Mesothelial cell of epicardium (in vitro differentiated cells): ENCODE data around the gene C16orf92. TPM values are rescaled to one million over a fixed set of nuclear protein-coding genes. Genes with fewer than 3 reads are reported as not detected.

Experiments
- DNase-seq, 2 experiments: peaks; one replicate each; pipeline ENCODE4 v3.0.0; 2021; ENCODE audit warnings: low spot score in 2 of 2; ENCODE audit not compliant: unreplicated experiment in 2 of 2
- H3K27ac Mint-ChIP-seq: 2 replicates; pipeline ENCODE4 v1.8.0; 2021; ENCODE audit warnings: mixed read lengths
- H3K27me3 Mint-ChIP-seq: 2 replicates; pipeline ENCODE4 v1.8.0; 2021; ENCODE audit warnings: low read depth, mixed read lengths
- H3K36me3 Mint-ChIP-seq: 2 replicates; pipeline ENCODE4 v1.8.0; 2021; ENCODE audit warnings: mixed read lengths
- H3K4me1 Mint-ChIP-seq: 2 replicates; pipeline ENCODE4 v1.8.0; 2021; ENCODE audit warnings: mixed read lengths
- H3K4me3 Mint-ChIP-seq: 2 replicates; pipeline ENCODE4 v1.8.0; 2021; ENCODE audit warnings: mild to moderate bottlenecking, moderate library complexity, mixed read lengths
- H3K9me3 Mint-ChIP-seq: 2 replicates; pipeline ENCODE4 v1.8.0; 2021; ENCODE audit warnings: mixed read lengths
- total RNA-seq: library from RNA; stranded (reverse); gene quantifications from 3 replicates; pipeline ENCODE4 v1.2.1, GENCODE V29; 2021
- TF ChIP-seq, protein P1 (sequence below): fragments of 200-600 bp; sonication (generic); IDR thresholded peaks from one replicate; pipeline ENCODE4 v1.5.0; 2021; ENCODE audit warnings: antibody characterized with exemption; ENCODE audit not compliant: unreplicated experiment

The C16orf92 gene
- total RNA-seq, 1 donor from 2014 or later = not detected

GRCh38 chr16:30052671-30053372 lies 29.8 kb downstream of the C16orf92 start:
- H3K4me1 Mint-ChIP-seq = peaks cover 17% of the 10 kb centered on the region

GRCh38 chr16:30053376-30054015 lies 30.5 kb downstream of the C16orf92 start:
- H3K27ac Mint-ChIP-seq = peak overlapping the region; percentile 92
- no peaks in the 10 kb centered on the region for H3K36me3 Mint-ChIP-seq
- H3K4me3 Mint-ChIP-seq = peak overlapping the region; percentile 85
- TF ChIP-seq, protein P1, sequence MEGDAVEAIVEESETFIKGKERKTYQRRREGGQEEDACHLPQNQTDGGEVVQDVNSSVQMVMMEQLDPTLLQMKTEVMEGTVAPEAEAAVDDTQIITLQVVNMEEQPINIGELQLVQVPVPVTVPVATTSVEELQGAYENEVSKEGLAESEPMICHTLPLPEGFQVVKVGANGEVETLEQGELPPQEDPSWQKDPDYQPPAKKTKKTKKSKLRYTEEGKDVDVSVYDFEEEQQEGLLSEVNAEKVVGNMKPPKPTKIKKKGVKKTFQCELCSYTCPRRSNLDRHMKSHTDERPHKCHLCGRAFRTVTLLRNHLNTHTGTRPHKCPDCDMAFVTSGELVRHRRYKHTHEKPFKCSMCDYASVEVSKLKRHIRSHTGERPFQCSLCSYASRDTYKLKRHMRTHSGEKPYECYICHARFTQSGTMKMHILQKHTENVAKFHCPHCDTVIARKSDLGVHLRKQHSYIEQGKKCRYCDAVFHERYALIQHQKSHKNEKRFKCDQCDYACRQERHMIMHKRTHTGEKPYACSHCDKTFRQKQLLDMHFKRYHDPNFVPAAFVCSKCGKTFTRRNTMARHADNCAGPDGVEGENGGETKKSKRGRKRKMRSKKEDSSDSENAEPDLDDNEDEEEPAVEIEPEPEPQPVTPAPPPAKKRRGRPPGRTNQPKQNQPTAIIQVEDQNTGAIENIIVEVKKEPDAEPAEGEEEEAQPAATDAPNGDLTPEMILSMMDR = no peak
- no peak for DNase-seq
- H3K9me3 Mint-ChIP-seq = no peaks in the 10 kb centered on the region
- peaks cover 17% of the 10 kb centered on the region for H3K4me1 Mint-ChIP-seq
- no peaks in the 10 kb centered on the region for H3K27me3 Mint-ChIP-seq

More at GRCh38 chr16:30052671-30053372, 29.8 kb downstream of the C16orf92 start:
- Mint-ChIP-seq H3K27me3 (no peaks in the 10 kb centered on the region), H3K27ac (peak overlapping the region; percentile 79), H3K36me3 (no peaks in the 10 kb centered on the region), H3K9me3 (no peaks in the 10 kb centered on the region), H3K4me3 (peak overlapping the region; percentile 85)
- peak; percentile 84 to 93 for DNase-seq
- TF ChIP-seq, protein P1 = no peak

- Mint-ChIP-seq H3K27ac (peak overlapping the region; percentile 66), H3K4me3 (peak overlapping the region; percentile 85), H3K27me3 (no peaks in the 10 kb centered on the region), H3K4me1 (peaks cover 17% of the 10 kb centered on the region), H3K9me3 (no peaks in the 10 kb centered on the region), H3K36me3 (peaks cover 3% of the 10 kb centered on the region)
- DNase-seq = no peak
- TF ChIP-seq, protein P1 = no peak
Measured at GRCh38 chr16:30054451-30054850, 31.5 kb downstream of the C16orf92 start.

GRCh38 chr16:30054959-30055553 lies 32.1 kb downstream of the C16orf92 start:
- Mint-ChIP-seq H3K27me3 (no peaks in the 10 kb centered on the region), H3K27ac (no peak overlapping the region), H3K9me3 (no peaks in the 10 kb centered on the region), H3K4me3 (peak overlapping the region; percentile 85), H3K36me3 (peaks cover 3% of the 10 kb centered on the region), H3K4me1 (peaks cover 18% of the 10 kb centered on the region)
- TF ChIP-seq, protein P1 = peak; percentile 17
- no peak for DNase-seq

GRCh38 chr16:30060346-30060745 lies 37.3 kb downstream of the C16orf92 start:
- Mint-ChIP-seq H3K36me3 (peaks cover 3% of the 10 kb centered on the region), H3K4me1 (peaks cover 24% of the 10 kb centered on the region), H3K27ac (peak overlapping the region; percentile 90), H3K27me3 (no peaks in the 10 kb centered on the region), H3K9me3 (no peaks in the 10 kb centered on the region), H3K4me3 (no peak overlapping the region)
- DNase-seq = no peak
- TF ChIP-seq, protein P1 = no peak
